ENCODE measurements around the gene RNLS.

The RNLS gene

GRCh38 chr10:88237896-88238614 is 345.1 kb downstream of the RNLS start:
- TF ChIP-seq CTCF (IDR thresholded peaks at IDR 0.05; ENCODE audit: control insufficient read depth, extremely low read depth, insufficient read depth), result no peak

GRCh38 chr10:88236121-88236743 is 346.9 kb downstream of the RNLS start:
- no peak overlapping the region for H3K4me3 ChIP-seq (ENCODE audit: low read depth, low read length)
- peak; percentile 6 for DNase-seq (ENCODE audit: low read depth)
- TF ChIP-seq CTCF (IDR thresholded peaks at IDR 0.05; ENCODE audit: control insufficient read depth, extremely low read depth, insufficient read depth), result no peak

More at GRCh38 chr10:88237896-88238614, 345.1 kb downstream of the RNLS start:
- DNase-seq (ENCODE audit: low read depth), result no peak
- no peak overlapping the region for H3K4me3 ChIP-seq (ENCODE audit: low read depth, low read length)

- no peak for TF ChIP-seq CTCF (IDR thresholded peaks at IDR 0.05; ENCODE audit: control insufficient read depth, extremely low read depth, insufficient read depth)
- no peak overlapping the region for H3K4me3 ChIP-seq (ENCODE audit: low read depth, low read length)
- DNase-seq (ENCODE audit: low read depth), result no peak
Observed at GRCh38 chr10:88234297-88234696, 348.8 kb downstream of the RNLS start.

GRCh38 chr10:88233870-88234269 is 349.2 kb downstream of the RNLS start:
- no peak for TF ChIP-seq CTCF (IDR thresholded peaks at IDR 0.05; ENCODE audit: control insufficient read depth, extremely low read depth, insufficient read depth)
- no peak for DNase-seq (ENCODE audit: low read depth)
- H3K4me3 ChIP-seq (ENCODE audit: low read depth, low read length), result no peak overlapping the region

GRCh38 chr10:88232983-88233543 is 350.1 kb downstream of the RNLS start:
- no peak overlapping the region for H3K4me3 ChIP-seq (ENCODE audit: low read depth, low read length)
- DNase-seq (ENCODE audit: low read depth), result no peak
- TF ChIP-seq CTCF (IDR thresholded peaks at IDR 0.05; ENCODE audit: control insufficient read depth, extremely low read depth, insufficient read depth), result no peak

GRCh38 chr10:88232029-88232895 is 350.9 kb downstream of the RNLS start:
- no peak for TF ChIP-seq CTCF (IDR thresholded peaks at IDR 0.05; ENCODE audit: control insufficient read depth, extremely low read depth, insufficient read depth)
- no peak overlapping the region for H3K4me3 ChIP-seq (ENCODE audit: low read depth, low read length)
- no peak for DNase-seq (ENCODE audit: low read depth)
